ENCODE data around the gene HBP1. TPM values are rescaled to one million over a fixed set of nuclear protein-coding genes. Genes with fewer than 3 reads are reported as not detected.

Gene HBP1
- total RNA-seq, 1 experiment from 2014 or later = 55.6 TPM

GRCh38 chr7:107179326-107180164 lies 10.7 kb downstream of the HBP1 start:
- peaks cover 13% of the 10 kb centered on the region for H3K36me3 ChIP-seq (ENCODE audit: insufficient read depth, low read length)
- H3K9ac ChIP-seq (ENCODE audit: low read length) = no peak overlapping the region
- no peak overlapping the region for H3K4me2 ChIP-seq (ENCODE audit: low read depth, low read length, poor library complexity, severe bottlenecking)
- H4K20me1 ChIP-seq (ENCODE audit: insufficient read depth, low read depth, low read length) = no peaks in the 10 kb centered on the region
- no peaks in the 10 kb centered on the region for H3K9me2 ChIP-seq (replicated peaks; ENCODE audit: insufficient read depth, low read length)
- peaks cover 3% of the 10 kb centered on the region for H3K4me1 ChIP-seq (ENCODE audit: low read length)
- H3K79me2 ChIP-seq (ENCODE audit: low read length) = peaks cover 63% of the 10 kb centered on the region
- no peak for DNase-seq
- no peaks in the 10 kb centered on the region for H3K27me3 ChIP-seq (ENCODE audit: low read length)
- H3K4me3 ChIP-seq (ENCODE audit: low read length) = no peak overlapping the region
- no peak overlapping the region for H2AFZ ChIP-seq (ENCODE audit: low read length)
- H3K27ac ChIP-seq (ENCODE audit: low read length) = no peak overlapping the region
- no peaks in the 10 kb centered on the region for H3K9me3 ChIP-seq (ENCODE audit: low read length)

GRCh38 chr7:107180378-107180777 lies 11.6 kb downstream of the HBP1 start:
- H4K20me1 ChIP-seq (ENCODE audit: insufficient read depth, low read depth, low read length) = no peaks in the 10 kb centered on the region
- H3K4me2 ChIP-seq (ENCODE audit: low read depth, low read length, poor library complexity, severe bottlenecking) = no peak overlapping the region
- H3K27me3 ChIP-seq (ENCODE audit: low read length) = no peaks in the 10 kb centered on the region
- no peak overlapping the region for H2AFZ ChIP-seq (ENCODE audit: low read length)
- H3K27ac ChIP-seq (ENCODE audit: low read length) = no peak overlapping the region
- H3K4me3 ChIP-seq (ENCODE audit: low read length) = no peak overlapping the region
- peaks cover 55% of the 10 kb centered on the region for H3K79me2 ChIP-seq (ENCODE audit: low read length)
- no peaks in the 10 kb centered on the region; the same call in 1 of the 2 replicates for H3K4me1 ChIP-seq (ENCODE audit: low read length)
- no peak overlapping the region for H3K9ac ChIP-seq (ENCODE audit: low read length)
- peaks cover 13% of the 10 kb centered on the region for H3K36me3 ChIP-seq (ENCODE audit: insufficient read depth, low read length)
- H3K9me3 ChIP-seq (ENCODE audit: low read length) = no peaks in the 10 kb centered on the region
- H3K9me2 ChIP-seq (replicated peaks; ENCODE audit: insufficient read depth, low read length) = no peaks in the 10 kb centered on the region
- no peak for DNase-seq

GRCh38 chr7:107181172-107181571 lies 12.4 kb downstream of the HBP1 start:
- H3K4me2 ChIP-seq (ENCODE audit: low read depth, low read length, poor library complexity, severe bottlenecking) = no peak overlapping the region
- no peak overlapping the region for H3K4me3 ChIP-seq (ENCODE audit: low read length)
- no peak overlapping the region for H3K9ac ChIP-seq (ENCODE audit: low read length)
- DNase-seq = no peak
- H2AFZ ChIP-seq (ENCODE audit: low read length) = no peak overlapping the region
- H3K36me3 ChIP-seq (ENCODE audit: insufficient read depth, low read length) = peaks cover 13% of the 10 kb centered on the region
- peaks cover 48% of the 10 kb centered on the region for H3K79me2 ChIP-seq (ENCODE audit: low read length)
- no peaks in the 10 kb centered on the region for H3K27me3 ChIP-seq (ENCODE audit: low read length)
- H3K4me1 ChIP-seq (ENCODE audit: low read length) = no peaks in the 10 kb centered on the region; the same call in 1 of the 2 replicates
- H4K20me1 ChIP-seq (ENCODE audit: insufficient read depth, low read depth, low read length) = no peaks in the 10 kb centered on the region
- H3K9me3 ChIP-seq (ENCODE audit: low read length) = no peaks in the 10 kb centered on the region
- H3K27ac ChIP-seq (ENCODE audit: low read length) = no peak overlapping the region
- no peaks in the 10 kb centered on the region for H3K9me2 ChIP-seq (replicated peaks; ENCODE audit: insufficient read depth, low read length)

GRCh38 chr7:107185716-107186115 lies 16.9 kb downstream of the HBP1 start:
- Histone ChIP-seq H3K27ac (ENCODE audit: low read length) (no peak overlapping the region), H3K4me2 (ENCODE audit: low read depth, low read length, poor library complexity, severe bottlenecking) (no peak overlapping the region), H3K79me2 (ENCODE audit: low read length) (peaks cover 4% of the 10 kb centered on the region; the same call in 1 of the 2 replicates), H2AFZ (ENCODE audit: low read length) (no peak overlapping the region), H3K4me3 (ENCODE audit: low read length) (no peak overlapping the region), H3K36me3 (ENCODE audit: insufficient read depth, low read length) (peaks cover 31% of the 10 kb centered on the region), H3K27me3 (ENCODE audit: low read length) (no peaks in the 10 kb centered on the region), H3K9me2 (replicated peaks; ENCODE audit: insufficient read depth, low read length) (no peaks in the 10 kb centered on the region), H3K4me1 (ENCODE audit: low read length) (no peaks in the 10 kb centered on the region), H3K9ac (ENCODE audit: low read length) (no peak overlapping the region), H3K9me3 (ENCODE audit: low read length) (no peaks in the 10 kb centered on the region), H4K20me1 (ENCODE audit: insufficient read depth, low read depth, low read length) (no peaks in the 10 kb centered on the region)
- DNase-seq = no peak

- Histone ChIP-seq H3K4me1 (ENCODE audit: low read length) (no peaks in the 10 kb centered on the region), H3K36me3 (ENCODE audit: insufficient read depth, low read length) (peaks cover 31% of the 10 kb centered on the region), H3K9me2 (replicated peaks; ENCODE audit: insufficient read depth, low read length) (no peaks in the 10 kb centered on the region), H3K4me3 (ENCODE audit: low read length) (no peak overlapping the region), H3K79me2 (ENCODE audit: low read length) (no peaks in the 10 kb centered on the region; the same call in 1 of the 2 replicates), H3K4me2 (ENCODE audit: low read depth, low read length, poor library complexity, severe bottlenecking) (no peak overlapping the region), H4K20me1 (ENCODE audit: insufficient read depth, low read depth, low read length) (no peaks in the 10 kb centered on the region), H3K27ac (ENCODE audit: low read length) (no peak overlapping the region), H3K27me3 (ENCODE audit: low read length) (no peaks in the 10 kb centered on the region), H3K9ac (ENCODE audit: low read length) (no peak overlapping the region), H3K9me3 (ENCODE audit: low read length) (no peaks in the 10 kb centered on the region), H2AFZ (ENCODE audit: low read length) (no peak overlapping the region)
- no peak for DNase-seq
Observed at GRCh38 chr7:107186240-107186639, 17.4 kb downstream of the HBP1 start.

GRCh38 chr7:107187774-107188173 lies 19.0 kb downstream of the HBP1 start:
- H3K79me2 ChIP-seq (ENCODE audit: low read length) = no peaks in the 10 kb centered on the region; the same call in 1 of the 2 replicates
- no peak overlapping the region for H3K9ac ChIP-seq (ENCODE audit: low read length)
- no peak for DNase-seq
- H2AFZ ChIP-seq (ENCODE audit: low read length) = no peak overlapping the region
- H3K27me3 ChIP-seq (ENCODE audit: low read length) = no peaks in the 10 kb centered on the region
- no peaks in the 10 kb centered on the region for H4K20me1 ChIP-seq (ENCODE audit: insufficient read depth, low read depth, low read length)
- H3K4me1 ChIP-seq (ENCODE audit: low read length) = no peaks in the 10 kb centered on the region
- H3K9me3 ChIP-seq (ENCODE audit: low read length) = no peaks in the 10 kb centered on the region
- peaks cover 26% of the 10 kb centered on the region; the same call in 1 of the 2 replicates for H3K36me3 ChIP-seq (ENCODE audit: insufficient read depth, low read length)
- H3K4me2 ChIP-seq (ENCODE audit: low read depth, low read length, poor library complexity, severe bottlenecking) = no peak overlapping the region
- no peaks in the 10 kb centered on the region for H3K9me2 ChIP-seq (replicated peaks; ENCODE audit: insufficient read depth, low read length)
- no peak overlapping the region for H3K27ac ChIP-seq (ENCODE audit: low read length)
- no peak overlapping the region for H3K4me3 ChIP-seq (ENCODE audit: low read length)

GRCh38 chr7:107190090-107190489 lies 21.3 kb downstream of the HBP1 start:
- H3K79me2 ChIP-seq (ENCODE audit: low read length) = no peaks in the 10 kb centered on the region
- H3K9me2 ChIP-seq (replicated peaks; ENCODE audit: insufficient read depth, low read length) = no peaks in the 10 kb centered on the region
- H2AFZ ChIP-seq (ENCODE audit: low read length) = no peak overlapping the region
- no peak for DNase-seq
- H3K9me3 ChIP-seq (ENCODE audit: low read length) = no peaks in the 10 kb centered on the region
- H3K9ac ChIP-seq (ENCODE audit: low read length) = no peak overlapping the region
- no peak overlapping the region for H3K4me2 ChIP-seq (ENCODE audit: low read depth, low read length, poor library complexity, severe bottlenecking)
- no peaks in the 10 kb centered on the region for H4K20me1 ChIP-seq (ENCODE audit: insufficient read depth, low read depth, low read length)
- H3K4me1 ChIP-seq (ENCODE audit: low read length) = no peaks in the 10 kb centered on the region
- no peak overlapping the region for H3K27ac ChIP-seq (ENCODE audit: low read length)
- H3K27me3 ChIP-seq (ENCODE audit: low read length) = no peaks in the 10 kb centered on the region
- H3K36me3 ChIP-seq (ENCODE audit: insufficient read depth, low read length) = peaks cover 24% of the 10 kb centered on the region; the same call in 1 of the 2 replicates
- H3K4me3 ChIP-seq (ENCODE audit: low read length) = no peak overlapping the region

- peaks cover 23% of the 10 kb centered on the region for H3K36me3 ChIP-seq (ENCODE audit: insufficient read depth, low read length)
- no peak overlapping the region for H3K27ac ChIP-seq (ENCODE audit: low read length)
- no peak overlapping the region for H2AFZ ChIP-seq (ENCODE audit: low read length)
- H3K4me3 ChIP-seq (ENCODE audit: low read length) = no peak overlapping the region
- H3K9ac ChIP-seq (ENCODE audit: low read length) = no peak overlapping the region
- no peaks in the 10 kb centered on the region for H4K20me1 ChIP-seq (ENCODE audit: insufficient read depth, low read depth, low read length)
- H3K79me2 ChIP-seq (ENCODE audit: low read length) = no peaks in the 10 kb centered on the region
- DNase-seq = no peak
- H3K9me3 ChIP-seq (ENCODE audit: low read length) = no peaks in the 10 kb centered on the region
- H3K4me2 ChIP-seq (ENCODE audit: low read depth, low read length, poor library complexity, severe bottlenecking) = no peak overlapping the region
- no peaks in the 10 kb centered on the region for H3K4me1 ChIP-seq (ENCODE audit: low read length)
- H3K27me3 ChIP-seq (ENCODE audit: low read length) = no peaks in the 10 kb centered on the region
- H3K9me2 ChIP-seq (replicated peaks; ENCODE audit: insufficient read depth, low read length) = no peaks in the 10 kb centered on the region
Observed at GRCh38 chr7:107194052-107194451, 25.2 kb downstream of the HBP1 start.

All from Karpas-422 (cell line).